IgD-negative memory B cell (primary cell): ENCODE results near the gene ST6GAL1. TPM values are rescaled to one million over a fixed set of nuclear protein-coding genes. Genes with fewer than 3 reads are reported as not detected.
"Not testable (repeated sequence)": the region's sequence is repeated elsewhere in the genome, so short reads cannot be mapped to it uniquely, and the experiment has no call there.

ENCODE experiments used
- H3K27ac Mint-ChIP-seq, 3 donors: one replicate each; pipeline ENCODE4 v1.8.0; 2020 to 2022; ENCODE audit warnings: mild to moderate bottlenecking in 3 of 3, mixed read lengths in 3 of 3, moderate library complexity in 1 of 3
- H3K27me3 Mint-ChIP-seq: one replicate; pipeline ENCODE4 v1.8.0; 2021; ENCODE audit warnings: mixed read lengths
- H3K36me3 Mint-ChIP-seq: one replicate; pipeline ENCODE4 v1.8.0; 2020; ENCODE audit warnings: mild to moderate bottlenecking, mixed read lengths
- H3K4me1 Mint-ChIP-seq, 3 donors: one replicate each; pipeline ENCODE4 v1.8.0; 2020 to 2022; ENCODE audit warnings: mixed read lengths in 3 of 3, mild to moderate bottlenecking in 1 of 3
- H3K4me3 Mint-ChIP-seq, 4 donors: one replicate each; pipeline ENCODE4 v1.8.0; 2020 to 2022; ENCODE audit warnings: mild to moderate bottlenecking in 4 of 4, mixed read lengths in 4 of 4, moderate library complexity in 3 of 4
- H3K9me3 Mint-ChIP-seq, 3 donors: one replicate each; pipeline ENCODE4 v1.8.0; 2020 to 2021; ENCODE audit warnings: mixed read lengths in 3 of 3, mild to moderate bottlenecking in 1 of 3
- polyA plus RNA-seq: library from polyadenylated mRNA; unstranded; fragments of 300-500 nt; fragmentation: Illumina TruSeq; gene quantifications from one replicate; pipeline ENCODE4 v1.2.3, GENCODE V29; 2021

ST6GAL1 gene, protein sequence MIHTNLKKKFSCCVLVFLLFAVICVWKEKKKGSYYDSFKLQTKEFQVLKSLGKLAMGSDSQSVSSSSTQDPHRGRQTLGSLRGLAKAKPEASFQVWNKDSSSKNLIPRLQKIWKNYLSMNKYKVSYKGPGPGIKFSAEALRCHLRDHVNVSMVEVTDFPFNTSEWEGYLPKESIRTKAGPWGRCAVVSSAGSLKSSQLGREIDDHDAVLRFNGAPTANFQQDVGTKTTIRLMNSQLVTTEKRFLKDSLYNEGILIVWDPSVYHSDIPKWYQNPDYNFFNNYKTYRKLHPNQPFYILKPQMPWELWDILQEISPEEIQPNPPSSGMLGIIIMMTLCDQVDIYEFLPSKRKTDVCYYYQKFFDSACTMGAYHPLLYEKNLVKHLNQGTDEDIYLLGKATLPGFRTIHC
- polyA plus RNA-seq, result 257 TPM

DNA sequence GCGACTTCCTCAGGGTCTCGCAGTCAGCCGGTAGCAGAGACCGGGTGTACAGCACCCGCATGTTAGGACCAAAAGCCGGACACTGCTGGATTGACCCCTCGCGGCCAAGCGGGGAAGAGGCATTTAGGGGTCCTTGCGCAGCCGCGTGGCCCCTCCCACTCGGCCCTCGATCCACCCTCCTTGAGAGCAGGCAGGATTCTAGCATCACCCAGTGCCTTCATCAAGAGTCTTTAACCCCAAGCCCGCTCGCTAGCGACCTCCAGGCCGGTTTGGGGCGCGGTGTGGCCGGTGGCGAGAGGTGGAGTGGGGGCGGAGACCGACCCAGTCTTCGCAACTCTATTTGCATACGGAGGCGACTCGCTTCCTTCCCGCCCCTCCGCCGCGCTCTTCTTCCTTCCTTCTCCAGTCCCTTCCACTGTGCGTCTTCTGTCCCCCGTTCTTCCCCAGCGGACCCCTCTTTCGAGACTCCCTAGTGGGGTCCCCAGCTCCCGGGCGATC lies at the start of gene ST6GAL1:
Gene ST6GAL1, plus strand, starts transcription at position 384 of the 498 bp plus-strand sequence. CDS start 112,178 bp downstream, outside the sequence.
- Mint-ChIP-seq H3K27ac (peak within 1 kb of the TSS; percentile 90 to 99 (median 97)), H3K27me3 (no peaks in the 10 kb centered on the region), H3K4me1 (peaks cover 28 to 61% (median 36%) of the 10 kb centered on the region in 3 donors), H3K9me3 (no peaks in the 10 kb centered on the region), H3K4me3 (peak within 1 kb of the TSS; percentile 93 to 100 (median 100)), H3K36me3 (peaks cover 6% of the 10 kb centered on the region)

DNA sequence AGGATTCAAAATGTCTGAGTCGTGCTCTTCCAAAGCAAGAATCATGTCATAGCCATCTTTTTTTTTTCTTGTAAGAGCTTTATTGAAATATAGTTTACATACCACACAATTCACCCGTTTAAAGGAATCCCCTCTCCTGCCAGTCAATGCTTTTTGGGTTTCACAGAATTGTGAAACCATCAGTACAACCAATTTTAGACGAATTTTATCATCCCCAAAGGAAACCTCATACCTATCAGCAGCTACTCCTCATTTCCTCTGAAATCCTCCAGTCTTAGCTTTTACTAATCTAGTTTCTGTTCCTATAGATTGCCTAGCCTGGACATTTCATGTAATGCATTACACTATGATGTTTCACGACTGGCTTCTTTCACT lies 48.2 kb upstream of the ST6GAL1 start:
- H3K27me3 Mint-ChIP-seq, result peaks cover 4% of the 10 kb centered on the region
- H3K9me3 Mint-ChIP-seq, result no peaks in the 10 kb centered on the region
- H3K4me1 Mint-ChIP-seq, result peaks cover 0 to 17% (median 4%) of the 10 kb centered on the region in 3 donors
- no peaks in the 10 kb centered on the region for H3K36me3 Mint-ChIP-seq
- H3K27ac Mint-ChIP-seq, result no peak overlapping the region
- no peak overlapping the region for H3K4me3 Mint-ChIP-seq

DNA sequence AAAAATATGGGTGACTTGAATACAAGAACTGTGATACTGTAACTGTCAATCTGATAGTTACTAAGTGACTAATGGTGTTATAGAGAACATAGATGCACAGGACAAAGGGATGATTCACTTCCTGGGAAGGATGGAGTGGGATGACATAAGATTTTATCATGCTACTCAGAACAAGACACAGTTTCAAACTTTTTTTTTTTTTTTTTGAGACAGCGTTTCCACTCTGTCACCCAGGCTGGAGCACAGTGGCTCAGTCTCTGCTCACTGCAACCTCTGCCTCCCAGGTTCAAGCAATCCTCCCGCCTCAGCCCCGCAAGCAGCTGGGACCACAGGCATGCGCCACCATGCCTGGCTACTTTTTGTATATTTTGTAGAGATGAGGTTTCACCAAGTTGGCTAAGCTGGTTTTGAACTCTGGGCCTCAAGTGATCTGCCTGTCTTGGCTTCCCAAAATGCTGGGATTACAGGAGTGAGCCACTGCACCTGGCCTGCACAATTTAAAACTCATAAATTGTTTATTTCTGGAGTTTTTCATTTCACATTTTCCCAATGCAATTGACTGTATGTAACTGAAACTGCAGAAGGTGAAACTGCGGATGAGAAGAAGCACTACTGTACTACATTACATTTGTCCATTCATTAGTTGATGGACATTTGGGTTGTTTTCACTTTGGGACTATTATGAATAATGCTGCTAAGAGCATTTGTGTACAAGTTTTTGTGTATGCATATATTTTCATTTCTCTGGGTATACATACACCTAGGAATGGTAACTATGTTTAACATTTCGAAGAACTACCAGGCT lies 47.2 kb upstream of the ST6GAL1 start:
- H3K36me3 Mint-ChIP-seq, result no peaks in the 10 kb centered on the region
- H3K9me3 Mint-ChIP-seq, result no peaks in the 10 kb centered on the region
- peaks cover 4% of the 10 kb centered on the region for H3K27me3 Mint-ChIP-seq
- no peak overlapping the region for H3K27ac Mint-ChIP-seq
- H3K4me3 Mint-ChIP-seq, result no peak overlapping the region
- peaks cover 0 to 17% (median 4%) of the 10 kb centered on the region in 3 donors for H3K4me1 Mint-ChIP-seq

DNA sequence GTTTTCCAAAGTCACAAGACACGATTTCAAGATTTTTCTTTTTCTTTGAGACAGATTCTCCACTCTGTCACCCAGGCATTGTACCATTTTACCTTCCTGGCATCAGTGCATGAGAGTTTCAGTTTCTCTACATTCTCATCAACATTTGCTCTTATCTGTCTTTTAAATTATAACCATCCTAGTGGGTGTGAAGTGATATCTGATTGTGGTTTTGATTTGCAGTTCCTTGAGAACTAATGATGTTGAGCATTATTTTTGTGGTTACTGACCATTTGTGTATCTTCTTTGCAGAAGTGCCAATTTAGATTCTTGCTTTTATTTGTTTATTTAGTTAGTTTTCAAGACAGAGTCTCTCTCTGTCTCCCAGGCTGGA lies 46.7 kb upstream of the ST6GAL1 start:
- H3K4me1 Mint-ChIP-seq, result peaks cover 0 to 17% (median 4%) of the 10 kb centered on the region in 3 donors
- no peaks in the 10 kb centered on the region for H3K9me3 Mint-ChIP-seq
- H3K36me3 Mint-ChIP-seq, result no peaks in the 10 kb centered on the region
- H3K27me3 Mint-ChIP-seq, result peaks cover 4% of the 10 kb centered on the region
- no peak overlapping the region for H3K27ac Mint-ChIP-seq
- no peak overlapping the region for H3K4me3 Mint-ChIP-seq

DNA sequence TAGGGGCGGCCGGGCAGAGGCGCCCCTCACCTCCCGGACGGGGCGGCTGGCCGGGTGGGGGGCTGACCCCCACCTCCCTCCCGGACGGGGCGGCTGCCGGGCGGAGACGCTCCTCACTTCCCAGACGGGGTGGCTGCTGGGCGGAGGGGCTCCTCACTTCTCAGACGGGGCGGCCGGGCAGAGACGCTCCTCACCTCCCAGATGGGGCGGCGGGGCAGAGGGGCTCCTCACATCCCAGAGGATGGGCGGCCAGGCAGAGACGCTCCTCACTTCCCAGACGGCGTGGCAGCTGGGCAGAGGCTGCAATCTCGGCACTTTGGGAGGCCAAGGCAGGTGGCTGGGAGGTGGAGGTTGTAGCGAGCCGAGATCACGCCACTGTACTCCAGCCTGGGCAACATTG lies 45.5 kb upstream of the ST6GAL1 start:
- not testable (repeated sequence) for H3K9me3 Mint-ChIP-seq, H3K27ac Mint-ChIP-seq, H3K4me3 Mint-ChIP-seq, H3K27me3 Mint-ChIP-seq, H3K36me3 Mint-ChIP-seq
- peaks cover 0 to 17% (median 4%) of the 10 kb centered on the region in 3 donors for H3K4me1 Mint-ChIP-seq

DNA sequence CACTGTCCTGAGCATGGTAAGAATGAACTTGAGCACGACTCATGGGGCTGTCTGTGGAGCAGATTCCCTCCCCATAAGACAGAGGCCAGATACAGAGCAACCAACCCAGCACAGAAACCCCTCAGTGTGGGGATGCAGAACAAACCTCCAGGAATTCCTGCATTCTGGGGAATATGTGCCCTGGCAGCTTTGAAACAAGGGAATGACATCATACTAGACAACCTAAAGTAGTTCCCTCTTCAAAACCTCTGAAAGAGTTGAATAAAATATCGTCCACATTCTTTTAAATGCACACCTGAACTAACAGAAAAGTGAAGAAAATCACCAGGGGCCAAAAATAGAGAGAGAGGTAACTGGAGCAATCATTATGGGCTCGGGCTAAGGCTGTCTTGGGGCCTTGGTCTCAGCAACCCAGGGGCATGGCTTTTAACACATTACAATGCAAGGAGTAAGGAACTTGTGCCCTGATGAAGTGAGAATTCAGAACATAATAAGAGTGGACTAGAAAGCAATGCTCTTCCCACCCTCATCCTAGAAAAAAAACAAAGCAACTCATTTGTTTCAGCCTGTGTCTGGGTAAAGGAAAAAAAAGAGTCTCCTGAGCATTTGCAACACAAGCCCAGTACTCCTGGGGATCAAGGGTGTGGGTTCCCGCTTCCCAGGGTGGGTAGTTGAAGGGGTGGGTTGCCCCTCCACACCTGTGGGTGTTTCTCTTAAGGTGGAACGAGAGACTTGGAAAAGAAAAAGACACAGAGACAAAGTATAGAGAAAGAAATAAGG lies 43.9 kb upstream of the ST6GAL1 start:
- Mint-ChIP-seq H3K36me3 (no peaks in the 10 kb centered on the region), H3K27me3 (peaks cover 3% of the 10 kb centered on the region), H3K9me3 (no peaks in the 10 kb centered on the region), H3K4me3 (no peak overlapping the region), H3K27ac (no peak overlapping the region), H3K4me1 (peaks cover 0 to 8% (median 1%) of the 10 kb centered on the region in 3 donors)

DNA sequence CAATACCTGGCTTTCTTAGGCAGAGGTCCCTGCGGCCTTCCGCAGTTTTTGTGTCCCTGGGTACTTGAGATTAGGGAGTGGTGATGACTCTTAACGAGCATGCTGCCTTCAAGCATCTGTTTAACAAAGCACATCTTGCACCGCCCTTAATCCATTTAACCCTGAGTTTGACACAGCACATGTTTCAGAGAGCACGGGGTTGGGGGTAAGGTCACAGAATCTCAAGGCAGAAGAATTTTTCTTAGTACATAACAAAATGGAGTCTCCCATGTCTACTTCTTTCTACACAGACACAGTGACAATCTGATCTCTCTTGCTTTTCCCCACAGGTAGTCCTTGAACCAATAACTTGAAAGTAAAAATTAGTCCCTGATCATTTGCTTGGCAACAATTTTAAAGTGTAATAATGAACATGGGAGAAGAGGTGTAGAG lies 42.8 kb upstream of the ST6GAL1 start:
- H3K4me3 Mint-ChIP-seq, H3K36me3 Mint-ChIP-seq, H3K4me1 Mint-ChIP-seq, H3K9me3 Mint-ChIP-seq, H3K27me3 Mint-ChIP-seq, H3K27ac Mint-ChIP-seq: not testable (repeated sequence)

DNA sequence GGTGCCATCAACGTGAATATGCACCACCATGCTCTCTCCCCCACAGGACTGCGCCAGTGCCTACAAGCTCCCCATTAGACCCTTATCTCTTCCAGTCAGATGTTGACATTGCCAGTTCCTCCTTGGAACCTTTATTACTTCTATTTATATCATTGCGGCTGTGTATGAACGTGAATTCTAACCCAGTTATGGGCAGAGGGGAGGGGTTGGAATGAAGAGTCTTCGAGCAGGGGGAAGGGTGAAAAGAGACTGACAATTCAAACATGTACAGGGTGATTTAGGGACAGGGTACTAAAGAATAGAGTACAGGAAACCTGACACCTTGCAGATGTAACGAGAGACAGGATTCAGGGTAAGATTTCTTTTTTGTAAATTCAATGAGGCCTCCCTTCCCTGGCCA lies 41.8 kb upstream of the ST6GAL1 start:
- H3K9me3 Mint-ChIP-seq, result no peaks in the 10 kb centered on the region
- H3K4me1 Mint-ChIP-seq, result peaks cover 0 to 2% (median 1%) of the 10 kb centered on the region in 3 donors
- H3K27ac Mint-ChIP-seq, result no peak overlapping the region
- no peak overlapping the region for H3K4me3 Mint-ChIP-seq
- peaks cover 3% of the 10 kb centered on the region for H3K27me3 Mint-ChIP-seq
- no peaks in the 10 kb centered on the region for H3K36me3 Mint-ChIP-seq

DNA sequence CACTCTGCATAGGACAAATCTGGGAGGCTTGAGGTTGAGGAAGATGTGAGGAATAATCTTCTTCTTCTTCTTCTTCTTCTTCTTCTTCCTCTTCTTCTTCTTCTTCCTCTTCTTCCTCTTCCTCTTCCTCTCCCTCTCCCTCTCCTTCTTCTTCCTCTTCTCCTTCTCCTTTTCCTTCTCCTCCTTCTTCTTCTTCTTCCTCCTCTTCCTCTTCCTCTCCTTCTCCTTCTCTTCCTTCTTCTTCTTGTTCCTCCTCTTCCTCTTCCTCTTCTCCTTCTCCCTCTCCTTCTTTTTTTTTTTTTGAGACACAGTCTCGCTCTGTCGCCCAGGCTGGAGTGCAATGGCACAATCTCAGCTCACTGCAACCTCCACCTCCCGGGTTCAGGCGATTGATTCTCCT lies 40.6 kb upstream of the ST6GAL1 start:
- not testable (repeated sequence) for H3K4me3 Mint-ChIP-seq, H3K27me3 Mint-ChIP-seq, H3K4me1 Mint-ChIP-seq, H3K9me3 Mint-ChIP-seq, H3K36me3 Mint-ChIP-seq, H3K27ac Mint-ChIP-seq

DNA sequence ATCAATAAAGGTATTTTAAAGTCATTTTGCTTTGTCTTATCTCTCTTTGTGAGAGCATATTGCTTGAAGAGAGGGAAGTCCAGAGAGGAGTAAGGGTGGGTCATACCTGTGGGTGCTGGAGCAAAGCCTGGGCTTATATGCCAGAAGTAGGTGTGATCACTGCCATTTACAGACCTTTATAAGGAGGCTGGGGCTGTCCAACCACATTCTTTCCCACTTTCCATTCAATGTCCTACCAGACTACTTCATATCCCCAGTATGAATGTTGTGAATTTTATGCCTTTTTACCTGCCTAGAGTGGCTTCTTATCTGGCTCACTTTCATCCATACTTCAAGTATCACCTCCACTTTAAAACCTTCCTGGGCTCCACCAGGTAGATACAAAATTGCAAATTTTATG lies 39.4 kb upstream of the ST6GAL1 start:
- H3K27ac Mint-ChIP-seq, result no peak overlapping the region
- H3K36me3 Mint-ChIP-seq, result no peaks in the 10 kb centered on the region

DNA sequence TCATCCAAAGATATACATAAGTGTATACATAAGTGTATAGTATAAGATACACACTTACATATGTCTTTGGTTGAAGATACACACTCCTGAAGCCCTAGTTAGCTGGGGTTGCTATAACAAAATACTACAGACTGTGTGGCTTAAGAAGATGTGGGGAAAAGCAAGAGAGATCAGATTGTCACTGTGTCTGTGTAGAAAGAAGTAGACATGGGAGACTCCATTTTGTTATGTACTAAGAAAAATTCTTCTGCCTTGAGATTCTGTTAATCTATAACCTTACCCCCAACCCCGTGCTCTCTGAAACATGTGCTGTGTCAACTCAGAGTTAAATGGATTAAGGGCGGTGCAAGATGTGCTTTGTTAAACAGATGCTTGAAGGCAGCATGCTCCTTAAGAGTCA lies 37.3 kb upstream of the ST6GAL1 start:
- H3K27me3 Mint-ChIP-seq, H3K36me3 Mint-ChIP-seq, H3K4me1 Mint-ChIP-seq, H3K4me3 Mint-ChIP-seq, H3K27ac Mint-ChIP-seq, H3K9me3 Mint-ChIP-seq: not testable (repeated sequence)

More for the DNA sequence above, 39.4 kb upstream of the ST6GAL1 start:
- Mint-ChIP-seq H3K9me3 (no peaks in the 10 kb centered on the region), H3K4me1 (peaks cover 0 to 1% (median 0%) of the 10 kb centered on the region in 3 donors), H3K4me3 (no peak overlapping the region), H3K27me3 (peaks cover 3% of the 10 kb centered on the region)

DNA sequence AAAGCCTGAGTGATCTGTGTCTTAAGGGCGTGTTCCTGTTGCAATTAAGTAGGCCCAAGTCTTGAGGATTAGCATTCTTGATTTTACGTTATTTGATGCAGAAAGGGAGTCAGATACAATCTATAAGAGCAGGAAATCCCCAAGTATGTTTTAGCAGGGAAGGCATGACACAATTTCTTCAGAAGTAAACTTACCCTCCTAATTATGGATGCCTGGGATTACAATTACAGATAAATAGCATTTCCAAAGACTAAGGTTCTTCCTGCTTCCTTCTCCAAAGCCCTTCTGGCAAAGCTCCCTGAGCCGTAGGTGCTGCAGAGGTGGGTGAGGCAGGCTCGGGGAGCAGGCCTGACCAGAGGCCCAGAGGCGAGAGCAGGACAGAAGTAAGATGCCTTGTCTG lies 34.9 kb upstream of the ST6GAL1 start:
- Mint-ChIP-seq H3K9me3 (no peaks in the 10 kb centered on the region), H3K27me3 (no peaks in the 10 kb centered on the region), H3K36me3 (no peaks in the 10 kb centered on the region), H3K4me1 (peaks cover 1 to 4% (median 1%) of the 10 kb centered on the region in 3 donors), H3K4me3 (no peak overlapping the region), H3K27ac (no peak overlapping the region)

DNA sequence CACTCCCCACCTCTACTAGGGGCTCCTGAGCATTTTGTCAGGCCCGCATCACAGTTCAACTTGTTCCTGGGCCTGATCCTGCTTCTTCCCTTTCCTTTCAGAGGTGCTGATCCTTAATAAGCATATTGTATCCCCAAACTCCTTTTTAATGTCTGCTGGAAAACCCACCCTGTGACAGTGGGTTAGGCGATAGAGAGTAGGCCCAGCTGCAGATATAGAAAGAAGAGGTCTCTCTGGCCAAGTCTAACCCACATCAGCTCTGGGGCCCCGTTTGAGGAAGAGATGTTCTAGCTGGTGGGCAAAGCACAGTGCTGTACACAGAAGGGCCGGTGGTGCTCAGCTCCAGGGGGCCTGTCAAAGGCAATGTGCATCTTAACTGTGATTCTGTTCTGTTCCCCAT lies 34.3 kb upstream of the ST6GAL1 start:
- H3K4me1 Mint-ChIP-seq, result peaks cover 6 to 10% (median 7%) of the 10 kb centered on the region in 3 donors
- no peaks in the 10 kb centered on the region for H3K27me3 Mint-ChIP-seq
- no peaks in the 10 kb centered on the region for H3K36me3 Mint-ChIP-seq
- H3K4me3 Mint-ChIP-seq, result no peak overlapping the region
- no peak overlapping the region for H3K27ac Mint-ChIP-seq
- no peaks in the 10 kb centered on the region for H3K9me3 Mint-ChIP-seq

DNA sequence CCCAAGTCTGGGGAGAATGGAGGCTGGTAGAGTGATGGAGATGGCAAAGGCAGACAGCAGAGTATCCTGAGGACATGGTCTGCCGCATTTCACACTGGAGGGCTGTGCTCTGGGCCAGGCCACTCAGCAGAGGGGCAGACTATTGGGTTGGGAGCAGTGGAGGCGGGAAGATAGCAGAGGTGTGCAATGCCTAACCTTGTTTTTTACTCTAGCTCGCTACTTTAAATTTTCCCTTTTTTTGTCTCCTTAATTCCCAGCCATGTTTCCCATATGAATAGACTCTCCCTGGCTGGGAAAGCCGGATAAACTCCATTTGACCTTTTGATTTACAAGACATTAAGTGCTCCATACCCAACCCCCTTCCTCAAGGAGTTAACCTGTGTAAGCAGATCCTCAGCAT lies 33.5 kb upstream of the ST6GAL1 start:
- Mint-ChIP-seq H3K27ac (no peak overlapping the region), H3K4me1 (peaks cover 11 to 16% (median 12%) of the 10 kb centered on the region in 3 donors), H3K4me3 (peak overlapping the region in 1 of 4 donors; percentile 21), H3K9me3 (no peaks in the 10 kb centered on the region), H3K27me3 (no peaks in the 10 kb centered on the region), H3K36me3 (no peaks in the 10 kb centered on the region)
